GM12873 (cell line): Measurements from ENCODE around the gene TSPAN8.

Experiments used
- CTCF ChIP-seq: IDR thresholded peaks from 2 replicates; pipeline ENCODE4 v1.5.1; 2012; ENCODE audit warnings: low read depth, mild to moderate bottlenecking, moderate library complexity, low read length, control low read depth; ENCODE audit not compliant: insufficient read depth; ENCODE audit errors: missing control alignments

Gene TSPAN8

GRCh38 chr12:71135812-71136176 lies 22.0 kb downstream of the TSPAN8 start:
- no peak for TF ChIP-seq CTCF

- TF ChIP-seq CTCF, result no peak
Measured at GRCh38 chr12:71135077-71135811, 22.6 kb downstream of the TSPAN8 start.

GRCh38 chr12:71134405-71134804 lies 23.4 kb downstream of the TSPAN8 start:
- TF ChIP-seq CTCF, result no peak

- TF ChIP-seq CTCF, result no peak
Measured at GRCh38 chr12:71130521-71131069, 27.2 kb downstream of the TSPAN8 start.

GRCh38 chr12:71129364-71129763 lies 28.4 kb downstream of the TSPAN8 start:
- no peak for TF ChIP-seq CTCF

GRCh38 chr12:71128191-71128788 lies 29.5 kb downstream of the TSPAN8 start:
- no peak for TF ChIP-seq CTCF

- no peak for TF ChIP-seq CTCF
Measured at GRCh38 chr12:71125949-71126348, 31.9 kb downstream of the TSPAN8 start.
